Loucy (cell line): ENCODE results near the gene EGFLAM.

Experiments
- H2AFZ ChIP-seq: fragments of 200-600 bp; sonication (generic); 2 replicates; pipeline ENCODE4 v1.6.0; 2016; ENCODE audit warnings: antibody characterized with exemption, mild to moderate bottlenecking, low read length, moderate library complexity
- H3F3A ChIP-seq: fragments of 200-600 bp; 2 replicates; pipeline ENCODE4 v1.6.0; 2016; ENCODE audit warnings: antibody characterized with exemption, low read depth, mild to moderate bottlenecking
- H3K27me3 ChIP-seq: fragments of 200-600 bp; sonication (generic); 2 replicates; pipeline ENCODE4 v1.6.1; 2014; ENCODE audit warnings: low read length, mild to moderate bottlenecking; ENCODE audit not compliant: insufficient read depth, poor library complexity, severe bottlenecking
- H3K36me3 ChIP-seq: fragments of 200-600 bp; sonication (generic); 2 replicates; pipeline ENCODE4 v1.6.1; 2016; ENCODE audit warnings: low read length; ENCODE audit not compliant: insufficient read depth
- H3K4me1 ChIP-seq: fragments of 200-600 bp; sonication (generic); 2 replicates; pipeline ENCODE4 v1.5.1; 2014; ENCODE audit warnings: low read length, mild to moderate bottlenecking; ENCODE audit not compliant: insufficient read depth, poor library complexity, severe bottlenecking
- H3K4me2 ChIP-seq: fragments of 200-600 bp; sonication (generic); 2 replicates; pipeline ENCODE4 v1.6.0; 2014; ENCODE audit warnings: antibody characterized with exemption, low read length, low read depth, mild to moderate bottlenecking; ENCODE audit not compliant: poor library complexity, severe bottlenecking
- H3K4me3 ChIP-seq: fragments of 200-600 bp; sonication (generic); 2 replicates; pipeline ENCODE4 v1.5.1; 2014; ENCODE audit warnings: low read length, mild to moderate bottlenecking, mixed read lengths; ENCODE audit not compliant: poor library complexity, severe bottlenecking
- H3K79me2 ChIP-seq: fragments of 200-600 bp; sonication (generic); 2 replicates; pipeline ENCODE4 v1.6.1; 2014; ENCODE audit warnings: low read length; ENCODE audit not compliant: insufficient read depth
- H3K9ac ChIP-seq: fragments of 200-600 bp; sonication (generic); 2 replicates; pipeline ENCODE4 v1.6.0; 2014; ENCODE audit warnings: mild to moderate bottlenecking, low read depth, low read length, moderate library complexity; ENCODE audit not compliant: poor library complexity, severe bottlenecking
- H3K9me2 ChIP-seq: fragments of 200-600 bp; sonication (generic); replicated peaks from 2 replicates; pipeline ENCODE4 v1.6.1; 2016; ENCODE audit warnings: low read depth, low read length, mixed read lengths
- H3K9me3 ChIP-seq: fragments of 200-600 bp; sonication (generic); 2 replicates; pipeline ENCODE4 v1.6.1; 2014; ENCODE audit warnings: mild to moderate bottlenecking, antibody characterized with exemption, low read length, low read depth; ENCODE audit not compliant: insufficient read depth
- H4K20me1 ChIP-seq: fragments of 200-600 bp; sonication (generic); 2 replicates; pipeline ENCODE4 v1.6.0; 2014; ENCODE audit warnings: antibody characterized with exemption, low read length, mild to moderate bottlenecking; ENCODE audit not compliant: insufficient read depth, poor library complexity, severe bottlenecking
- CTCF ChIP-seq: fragments of 200-600 bp; sonication (generic); conservative IDR thresholded peaks from 2 replicates; pipeline ENCODE4 v1.5.1; 2014; ENCODE audit warnings: mild to moderate bottlenecking, antibody characterized with exemption, low read length
- EZH2phosphoT487 ChIP-seq: fragments of 200-600 bp; IDR thresholded peaks from 2 replicates; pipeline ENCODE4 v1.6.1; 2018; ENCODE audit warnings: antibody characterized with exemption, mild to moderate bottlenecking, moderate library complexity, borderline replicate concordance

The EGFLAM gene

GRCh38 chr5:38408446-38409198 lies 150.3 kb downstream of the EGFLAM start:
- Histone ChIP-seq H3F3A (no peaks in the 10 kb centered on the region), H3K9me2 (no peaks in the 10 kb centered on the region), H3K9me3 (no peaks in the 10 kb centered on the region), H2AFZ (no peak overlapping the region), H3K9ac (no peak overlapping the region), H3K79me2 (no peaks in the 10 kb centered on the region), H3K4me2 (no peak overlapping the region), H4K20me1 (no peaks in the 10 kb centered on the region), H3K27me3 (no peaks in the 10 kb centered on the region), H3K36me3 (no peaks in the 10 kb centered on the region), H3K4me1 (no peaks in the 10 kb centered on the region), H3K4me3 (no peak overlapping the region)
- TF ChIP-seq EZH2phosphoT487 (no peak), CTCF (no peak)

- no peak for TF ChIP-seq EZH2phosphoT487
- TF ChIP-seq CTCF: no peak
- no peaks in the 10 kb centered on the region for H3K4me1 ChIP-seq
- no peaks in the 10 kb centered on the region for H3K9me3 ChIP-seq
- no peaks in the 10 kb centered on the region for H3K79me2 ChIP-seq
- no peak overlapping the region for H3K4me2 ChIP-seq
- H3K9ac ChIP-seq: no peak overlapping the region
- H2AFZ ChIP-seq: no peak overlapping the region
- H3F3A ChIP-seq: no peaks in the 10 kb centered on the region
- no peaks in the 10 kb centered on the region for H3K36me3 ChIP-seq
- H3K9me2 ChIP-seq: no peaks in the 10 kb centered on the region
- no peak overlapping the region for H3K4me3 ChIP-seq
- no peaks in the 10 kb centered on the region for H3K27me3 ChIP-seq
- no peaks in the 10 kb centered on the region for H4K20me1 ChIP-seq
Measured at GRCh38 chr5:38410304-38410990, 152.1 kb downstream of the EGFLAM start.

GRCh38 chr5:38413696-38414095 lies 155.3 kb downstream of the EGFLAM start:
- Histone ChIP-seq H3K9ac (no peak overlapping the region), H3K4me1 (no peaks in the 10 kb centered on the region), H3K4me3 (no peak overlapping the region), H3F3A (no peaks in the 10 kb centered on the region), H3K79me2 (no peaks in the 10 kb centered on the region), H3K9me2 (no peaks in the 10 kb centered on the region), H3K36me3 (no peaks in the 10 kb centered on the region), H4K20me1 (no peaks in the 10 kb centered on the region), H3K27me3 (no peaks in the 10 kb centered on the region), H3K9me3 (no peaks in the 10 kb centered on the region), H3K4me2 (no peak overlapping the region), H2AFZ (no peak overlapping the region)
- no peak for TF ChIP-seq EZH2phosphoT487
- no peak for TF ChIP-seq CTCF
